ENCODE results near the gene TFPI.
A peak's percentile ranks its signal among the peaks of the same experiment; 100 is the strongest.

TFPI gene

GRCh38 chr2:187548656-187549055 is 5.6 kb downstream of the TFPI start:
- TF ChIP-seq CTCF (IDR thresholded peaks at IDR 0.05; ENCODE audit: low read depth, low read length, missing control alignments): no peak
- DNase-seq (ENCODE audit: low read depth): no peak
- no peak overlapping the region for H3K4me3 ChIP-seq (ENCODE audit: low read depth, low read length)
- in situ Hi-C loops (cut with HindIII; ENCODE audit: low sequenced_read_pairs): no loop called here

GRCh38 chr2:187547353-187547979 is 6.8 kb downstream of the TFPI start:
- no peak for TF ChIP-seq CTCF (IDR thresholded peaks at IDR 0.05; ENCODE audit: low read depth, low read length, missing control alignments)
- peak; percentile 71 for DNase-seq (ENCODE audit: low read depth)
- H3K4me3 ChIP-seq (ENCODE audit: low read depth, low read length): no peak overlapping the region
- in situ Hi-C loops (cut with HindIII; ENCODE audit: low sequenced_read_pairs): no loop called here

- in situ Hi-C loops (cut with HindIII; ENCODE audit: low sequenced_read_pairs): no loop called here
- TF ChIP-seq CTCF (IDR thresholded peaks at IDR 0.05; ENCODE audit: low read depth, low read length, missing control alignments): no peak
- no peak overlapping the region for H3K4me3 ChIP-seq (ENCODE audit: low read depth, low read length)
- no peak for DNase-seq (ENCODE audit: low read depth)
Measured at GRCh38 chr2:187546762-187547333, 7.4 kb downstream of the TFPI start.

GRCh38 chr2:187545238-187545751 is 8.9 kb downstream of the TFPI start:
- H3K4me3 ChIP-seq (ENCODE audit: low read depth, low read length): no peak overlapping the region
- no peak for DNase-seq (ENCODE audit: low read depth)
- TF ChIP-seq CTCF (IDR thresholded peaks at IDR 0.05; ENCODE audit: low read depth, low read length, missing control alignments): no peak
- in situ Hi-C loops (cut with HindIII; ENCODE audit: low sequenced_read_pairs): no loop called here

- in situ Hi-C loops (cut with HindIII; ENCODE audit: low sequenced_read_pairs): no loop called here
- no peak for TF ChIP-seq CTCF (IDR thresholded peaks at IDR 0.05; ENCODE audit: low read depth, low read length, missing control alignments)
Measured at GRCh38 chr2:187544371-187545080, 9.7 kb downstream of the TFPI start.

GRCh38 chr2:187543488-187543887 is 10.7 kb downstream of the TFPI start:
- no peak for DNase-seq (ENCODE audit: low read depth)
- in situ Hi-C loops (cut with HindIII; ENCODE audit: low sequenced_read_pairs): no loop called here
- no peak for TF ChIP-seq CTCF (IDR thresholded peaks at IDR 0.05; ENCODE audit: low read depth, low read length, missing control alignments)
- H3K4me3 ChIP-seq (ENCODE audit: low read depth, low read length): no peak overlapping the region

More at GRCh38 chr2:187544371-187545080, 9.7 kb downstream of the TFPI start:
- DNase-seq (ENCODE audit: low read depth): no peak
- no peak overlapping the region for H3K4me3 ChIP-seq (ENCODE audit: low read depth, low read length)

Data from astrocyte of the cerebellum (primary cell).